PC-9 (cell line): ENCODE results near the gene DIP2C.

Experiments used
- EZH2 ChIP-seq: fragments of 200-600 bp; sonication (generic); IDR thresholded peaks from 2 replicates; pipeline ENCODE4 v1.8.0; 2017; ENCODE audit warnings: antibody characterized with exemption, low read depth
- TF ChIP-seq, protein P1 (sequence below): fragments of 200-600 bp; sonication (generic); conservative IDR thresholded peaks from 2 replicates; pipeline ENCODE4 v1.6.1; 2017; ENCODE audit warnings: mixed run types, antibody characterized with exemption, mild to moderate bottlenecking, moderate library complexity

DNA sequence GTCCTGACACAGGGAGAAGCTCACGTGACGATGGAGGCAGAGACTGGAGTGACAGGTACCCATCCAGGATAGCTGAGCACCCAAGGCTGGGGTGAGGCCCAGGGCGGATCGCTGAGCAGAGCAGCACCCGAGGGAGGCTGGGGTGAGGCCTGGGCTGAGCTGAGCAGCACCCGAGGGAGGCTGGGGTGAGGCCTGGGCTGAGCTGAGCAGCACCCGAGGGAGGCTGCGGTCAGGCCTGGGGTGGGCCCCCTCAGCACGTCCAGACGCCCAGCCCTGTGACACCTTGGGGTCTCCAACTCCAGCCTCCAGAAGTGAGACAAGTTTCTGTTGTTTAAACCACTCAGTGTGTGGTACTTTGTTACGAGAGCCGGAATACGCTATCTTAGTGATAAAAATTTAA lies 318.0 kb downstream of the DIP2C start:
- TF ChIP-seq, protein P1, sequence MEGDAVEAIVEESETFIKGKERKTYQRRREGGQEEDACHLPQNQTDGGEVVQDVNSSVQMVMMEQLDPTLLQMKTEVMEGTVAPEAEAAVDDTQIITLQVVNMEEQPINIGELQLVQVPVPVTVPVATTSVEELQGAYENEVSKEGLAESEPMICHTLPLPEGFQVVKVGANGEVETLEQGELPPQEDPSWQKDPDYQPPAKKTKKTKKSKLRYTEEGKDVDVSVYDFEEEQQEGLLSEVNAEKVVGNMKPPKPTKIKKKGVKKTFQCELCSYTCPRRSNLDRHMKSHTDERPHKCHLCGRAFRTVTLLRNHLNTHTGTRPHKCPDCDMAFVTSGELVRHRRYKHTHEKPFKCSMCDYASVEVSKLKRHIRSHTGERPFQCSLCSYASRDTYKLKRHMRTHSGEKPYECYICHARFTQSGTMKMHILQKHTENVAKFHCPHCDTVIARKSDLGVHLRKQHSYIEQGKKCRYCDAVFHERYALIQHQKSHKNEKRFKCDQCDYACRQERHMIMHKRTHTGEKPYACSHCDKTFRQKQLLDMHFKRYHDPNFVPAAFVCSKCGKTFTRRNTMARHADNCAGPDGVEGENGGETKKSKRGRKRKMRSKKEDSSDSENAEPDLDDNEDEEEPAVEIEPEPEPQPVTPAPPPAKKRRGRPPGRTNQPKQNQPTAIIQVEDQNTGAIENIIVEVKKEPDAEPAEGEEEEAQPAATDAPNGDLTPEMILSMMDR = no peak
- no peak for TF ChIP-seq EZH2
